ENCODE data around the gene PLCB3.

Gene PLCB3

GRCh38 chr11:64210301-64211020, 40.9 kb upstream of the PLCB3 start:
- H3K4me3 ChIP-seq (ENCODE audit: low read depth, low read length), result no peak overlapping the region
- no peak for DNase-seq (ENCODE audit: low read depth)
- TF ChIP-seq, protein P1, sequence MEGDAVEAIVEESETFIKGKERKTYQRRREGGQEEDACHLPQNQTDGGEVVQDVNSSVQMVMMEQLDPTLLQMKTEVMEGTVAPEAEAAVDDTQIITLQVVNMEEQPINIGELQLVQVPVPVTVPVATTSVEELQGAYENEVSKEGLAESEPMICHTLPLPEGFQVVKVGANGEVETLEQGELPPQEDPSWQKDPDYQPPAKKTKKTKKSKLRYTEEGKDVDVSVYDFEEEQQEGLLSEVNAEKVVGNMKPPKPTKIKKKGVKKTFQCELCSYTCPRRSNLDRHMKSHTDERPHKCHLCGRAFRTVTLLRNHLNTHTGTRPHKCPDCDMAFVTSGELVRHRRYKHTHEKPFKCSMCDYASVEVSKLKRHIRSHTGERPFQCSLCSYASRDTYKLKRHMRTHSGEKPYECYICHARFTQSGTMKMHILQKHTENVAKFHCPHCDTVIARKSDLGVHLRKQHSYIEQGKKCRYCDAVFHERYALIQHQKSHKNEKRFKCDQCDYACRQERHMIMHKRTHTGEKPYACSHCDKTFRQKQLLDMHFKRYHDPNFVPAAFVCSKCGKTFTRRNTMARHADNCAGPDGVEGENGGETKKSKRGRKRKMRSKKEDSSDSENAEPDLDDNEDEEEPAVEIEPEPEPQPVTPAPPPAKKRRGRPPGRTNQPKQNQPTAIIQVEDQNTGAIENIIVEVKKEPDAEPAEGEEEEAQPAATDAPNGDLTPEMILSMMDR (IDR thresholded peaks at IDR 0.05; ENCODE audit: insufficient read depth, low read depth, low read length, missing control alignments), result no peak

DNA sequence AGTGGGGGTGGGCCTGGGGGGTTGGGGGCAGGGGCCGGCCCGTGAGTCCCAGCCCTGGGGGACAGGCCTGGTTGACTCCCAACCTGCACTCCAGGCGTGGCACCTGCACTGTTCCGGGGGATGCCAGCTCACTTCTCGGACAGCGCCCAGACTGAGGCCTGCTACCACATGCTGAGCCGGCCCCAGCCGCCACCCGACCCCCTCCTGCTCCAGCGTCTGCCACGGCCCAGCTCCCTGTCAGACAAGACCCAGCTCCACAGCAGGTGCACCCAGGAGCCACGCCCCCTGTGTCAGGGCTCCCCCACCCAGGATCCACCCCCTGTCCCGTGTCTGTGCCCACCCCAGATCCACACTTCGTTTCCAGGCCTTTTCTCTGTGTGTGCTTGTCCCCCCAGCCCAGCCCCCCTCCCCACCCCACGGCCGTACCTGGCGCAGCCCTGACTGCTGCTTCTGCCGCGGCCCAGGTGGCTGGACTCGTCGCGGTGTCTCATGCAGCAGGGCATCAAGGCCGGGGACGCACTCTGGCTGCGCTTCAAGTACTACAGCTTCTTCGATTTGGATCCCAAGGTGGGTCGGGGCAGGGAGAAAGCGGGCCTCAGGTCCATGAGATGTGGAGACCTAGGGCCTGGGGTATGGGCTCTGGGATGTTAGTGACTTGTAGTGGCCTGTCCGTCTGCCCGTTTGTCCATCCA, 40.0 kb upstream of the PLCB3 start:
- H3K4me3 ChIP-seq (ENCODE audit: low read depth, low read length), result no peak overlapping the region
- TF ChIP-seq, protein P1 (IDR thresholded peaks at IDR 0.05; ENCODE audit: insufficient read depth, low read depth, low read length, missing control alignments), result no peak
- no peak for DNase-seq (ENCODE audit: low read depth)

GRCh38 chr11:64216879-64217278, 34.5 kb upstream of the PLCB3 start:
- TF ChIP-seq, protein P1 (IDR thresholded peaks at IDR 0.05; ENCODE audit: insufficient read depth, low read depth, low read length, missing control alignments), result peak; percentile 6
- H3K4me3 ChIP-seq (ENCODE audit: low read depth, low read length), result no peak overlapping the region
- DNase-seq (ENCODE audit: low read depth), result no peak

GRCh38 chr11:64218628-64219353, 32.5 kb upstream of the PLCB3 start:
- H3K4me3 ChIP-seq (ENCODE audit: low read depth, low read length), result no peak overlapping the region
- TF ChIP-seq, protein P1 (IDR thresholded peaks at IDR 0.05; ENCODE audit: insufficient read depth, low read depth, low read length, missing control alignments), result no peak

DNA sequence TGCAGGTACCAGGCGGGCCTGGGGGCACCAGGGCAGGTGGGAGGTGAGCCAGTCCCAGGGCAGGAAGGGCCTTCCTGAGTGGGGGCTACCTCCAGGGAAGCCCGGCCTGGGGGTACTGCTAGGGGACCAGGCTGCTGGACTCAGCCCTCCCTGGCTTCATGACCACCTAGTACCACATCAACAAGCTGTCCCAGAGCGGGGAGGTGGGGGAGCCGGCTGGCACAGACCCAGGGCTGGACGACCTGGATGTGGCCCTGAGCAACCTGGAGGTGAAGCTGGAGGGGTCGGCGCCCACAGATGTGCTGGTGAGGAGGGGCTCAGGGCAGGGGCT, 32.0 kb upstream of the PLCB3 start:
- TF ChIP-seq, protein P1 (IDR thresholded peaks at IDR 0.05; ENCODE audit: insufficient read depth, low read depth, low read length, missing control alignments), result no peak
- no peak overlapping the region for H3K4me3 ChIP-seq (ENCODE audit: low read depth, low read length)
- DNase-seq (ENCODE audit: low read depth), result no peak

More at GRCh38 chr11:64218628-64219353, 32.5 kb upstream of the PLCB3 start:
- no peak for DNase-seq (ENCODE audit: low read depth)

DNA sequence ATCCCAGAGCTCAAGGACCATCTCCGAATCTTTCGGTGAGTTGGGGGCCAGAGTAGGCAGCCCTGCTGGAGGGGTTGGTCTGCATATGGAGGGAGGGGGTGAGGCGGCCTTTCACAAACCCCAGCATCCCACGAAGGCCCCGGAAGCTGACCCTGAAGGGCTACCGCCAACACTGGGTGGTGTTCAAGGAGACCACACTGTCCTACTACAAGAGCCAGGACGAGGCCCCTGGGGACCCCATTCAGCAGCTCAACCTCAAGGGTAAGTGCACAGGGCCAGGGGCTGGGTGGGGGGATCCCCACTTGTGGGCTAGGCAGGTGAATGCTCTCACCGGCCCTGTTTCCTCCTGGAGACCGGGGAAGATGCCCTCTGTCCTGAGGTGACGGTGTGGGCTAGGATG, 31.6 kb upstream of the PLCB3 start:
- H3K4me3 ChIP-seq (ENCODE audit: low read depth, low read length), result no peak overlapping the region
- TF ChIP-seq, protein P1 (IDR thresholded peaks at IDR 0.05; ENCODE audit: insufficient read depth, low read depth, low read length, missing control alignments), result no peak
- peak; percentile 5 for DNase-seq (ENCODE audit: low read depth)
